NCI-H1436 treated with DMSO at 0.1 percent for 48 hours (cell line): Measurements from ENCODE around the gene CSF2RB.

Experiments
- DNase-seq: peaks from one replicate; lab custom pipeline; 2025; lab: John Stamatoyannopoulos, UW

CSF2RB gene

DNA sequence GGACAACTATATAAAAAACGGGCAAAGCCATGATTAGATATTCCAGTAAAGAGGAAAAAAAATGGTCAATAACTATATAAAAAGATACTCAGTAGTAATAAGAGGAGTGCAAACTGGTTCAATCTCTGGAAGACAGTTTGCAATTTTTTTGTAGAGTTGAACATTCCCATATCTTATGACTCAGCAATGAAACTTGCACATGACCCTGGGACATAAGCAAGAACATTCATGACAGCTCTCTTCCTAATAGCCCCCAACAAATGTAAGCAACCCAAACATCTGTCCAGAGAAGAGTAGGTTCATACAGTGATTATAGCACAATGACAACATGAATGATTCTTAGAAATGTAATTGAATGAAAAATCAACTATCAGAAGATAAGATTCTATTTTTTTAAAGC is 21.8 kb upstream of the CSF2RB start:
- no peak for DNase-seq

DNA sequence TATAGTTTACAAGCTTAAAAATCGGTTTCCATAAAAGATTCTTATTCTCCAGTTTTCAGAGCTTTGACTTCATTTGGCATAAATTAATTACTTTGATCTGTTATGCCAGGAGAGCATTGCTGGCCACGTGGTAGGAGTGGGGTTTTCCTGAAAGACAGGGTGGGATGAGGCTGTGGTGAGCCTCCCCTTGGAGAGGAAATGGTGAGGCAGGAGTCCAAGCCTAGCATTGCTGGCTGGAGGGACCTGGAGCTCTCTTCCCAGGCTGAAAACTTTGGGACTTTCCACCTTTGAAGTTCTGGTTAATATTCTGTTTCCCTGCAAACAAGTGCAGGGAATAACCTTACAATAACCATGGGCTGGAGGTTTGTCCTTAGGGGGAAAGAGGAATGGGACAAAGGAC is 21.1 kb upstream of the CSF2RB start:
- no peak for DNase-seq

DNA sequence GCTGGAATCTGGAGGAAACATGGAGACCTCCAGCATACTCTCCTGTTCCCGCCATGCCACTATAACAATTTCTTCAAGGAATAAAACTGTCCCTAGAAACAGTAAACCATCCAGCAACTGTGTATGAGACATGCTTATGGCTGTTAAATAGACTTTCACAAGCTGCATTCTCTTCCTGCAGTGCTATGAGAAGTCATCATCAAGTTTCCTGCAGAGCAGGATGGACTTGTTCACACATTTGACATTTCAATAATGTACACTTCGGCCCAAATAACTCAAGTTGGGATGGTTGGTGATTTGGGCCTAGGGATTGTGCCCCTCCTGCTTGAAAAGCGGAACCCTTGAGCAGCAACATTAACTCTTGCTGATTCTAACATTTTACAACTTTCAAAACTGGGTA is 20.2 kb upstream of the CSF2RB start:
- no peak for DNase-seq

DNA sequence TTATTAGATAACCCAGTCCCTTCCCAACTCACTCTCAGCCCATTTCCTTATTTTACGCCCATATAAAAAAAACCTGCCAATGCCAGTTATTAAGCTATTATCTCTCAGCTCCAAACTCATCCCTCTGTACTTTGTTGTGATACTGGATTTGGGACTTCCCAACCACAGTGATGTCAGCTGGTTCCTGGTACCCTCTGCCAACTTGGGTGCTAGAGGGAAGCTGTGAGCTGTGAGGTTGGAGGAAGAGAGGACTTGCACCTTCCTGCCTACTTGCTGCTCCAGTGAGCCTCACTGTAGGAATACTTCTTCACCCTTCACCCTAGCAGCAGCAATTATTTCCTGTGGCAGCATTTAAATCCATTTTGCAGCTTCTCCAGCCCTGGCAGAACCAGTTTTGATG is 19.2 kb upstream of the CSF2RB start:
- DNase-seq, result no peak

DNA sequence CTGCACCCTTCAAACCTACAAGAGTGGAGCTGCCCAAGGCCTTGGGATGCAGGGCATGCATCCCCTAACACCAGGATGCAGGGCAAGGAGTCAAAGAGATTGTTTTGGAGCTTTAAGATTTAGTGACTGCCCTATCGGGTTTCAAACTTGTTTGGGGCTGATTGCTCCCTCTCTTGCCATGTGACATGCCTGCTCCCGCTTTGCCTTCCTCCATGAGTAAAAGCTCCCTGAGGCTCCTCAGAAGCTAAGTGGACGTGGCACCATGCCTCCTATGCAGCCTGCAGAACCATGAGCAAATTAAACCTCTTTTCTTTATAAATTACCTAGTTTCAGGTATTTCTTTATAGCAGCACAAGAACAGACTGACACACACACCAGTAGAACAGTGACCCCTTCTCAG is 15.8 kb upstream of the CSF2RB start:
- no peak for DNase-seq

DNA sequence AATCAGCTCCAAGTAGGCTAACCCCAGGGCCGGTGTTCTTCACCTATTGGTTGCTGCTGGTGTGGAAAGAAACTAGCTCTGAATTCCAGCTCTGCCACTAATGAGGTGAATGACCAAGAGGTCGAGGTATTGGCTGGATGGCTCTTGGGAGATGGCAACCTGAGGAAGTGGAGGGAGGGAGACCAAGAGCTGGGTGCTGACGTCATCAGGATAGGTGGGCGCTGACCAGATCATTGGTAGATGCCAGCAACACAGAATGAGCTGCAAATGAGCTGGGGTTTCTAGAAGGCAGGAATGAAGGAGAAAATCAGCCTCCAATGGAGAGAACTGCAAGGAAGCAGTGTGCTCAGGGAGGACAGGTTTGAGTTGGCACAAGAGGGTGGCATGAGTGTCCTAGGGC is 14.7 kb upstream of the CSF2RB start:
- no peak for DNase-seq

DNA sequence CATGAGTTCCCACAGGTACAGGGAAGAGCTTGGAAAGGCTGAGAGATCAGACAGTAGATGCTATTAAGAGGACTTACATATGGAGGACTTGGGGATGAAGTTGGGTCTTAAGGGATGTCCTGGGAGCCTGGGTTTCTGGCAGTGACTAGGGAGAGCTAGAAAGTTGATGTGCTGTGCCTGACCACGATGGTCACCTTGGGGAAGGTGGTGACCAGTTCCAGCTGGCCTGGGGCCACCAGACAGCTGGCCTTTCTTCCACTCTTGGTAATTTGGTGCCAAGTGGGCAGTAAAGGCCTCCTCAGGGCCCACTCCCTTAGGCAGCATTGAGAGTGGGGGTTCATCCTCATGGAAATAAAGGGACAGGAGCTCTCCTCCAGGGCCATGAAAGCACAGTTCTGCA is 13.9 kb upstream of the CSF2RB start:
- DNase-seq, result no peak

DNA sequence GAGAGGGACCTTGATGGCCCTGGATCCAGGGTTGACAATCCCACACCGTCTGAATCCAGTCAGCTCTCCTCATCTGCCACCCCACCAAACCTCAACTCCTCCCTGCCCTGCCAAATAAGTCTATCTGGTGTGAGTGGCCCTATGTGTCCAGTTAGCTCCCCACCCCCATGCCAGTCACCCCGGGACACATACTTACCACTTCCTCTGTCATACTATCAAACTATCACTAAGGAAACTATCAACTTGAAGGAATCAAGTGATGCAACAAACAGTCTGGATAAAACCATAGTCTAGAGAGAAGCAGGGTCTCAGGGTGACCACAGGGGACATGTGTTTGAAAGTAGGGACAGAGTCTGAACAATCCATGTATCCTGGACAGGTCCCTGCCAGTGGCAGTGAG is 13.2 kb upstream of the CSF2RB start:
- no peak for DNase-seq

DNA sequence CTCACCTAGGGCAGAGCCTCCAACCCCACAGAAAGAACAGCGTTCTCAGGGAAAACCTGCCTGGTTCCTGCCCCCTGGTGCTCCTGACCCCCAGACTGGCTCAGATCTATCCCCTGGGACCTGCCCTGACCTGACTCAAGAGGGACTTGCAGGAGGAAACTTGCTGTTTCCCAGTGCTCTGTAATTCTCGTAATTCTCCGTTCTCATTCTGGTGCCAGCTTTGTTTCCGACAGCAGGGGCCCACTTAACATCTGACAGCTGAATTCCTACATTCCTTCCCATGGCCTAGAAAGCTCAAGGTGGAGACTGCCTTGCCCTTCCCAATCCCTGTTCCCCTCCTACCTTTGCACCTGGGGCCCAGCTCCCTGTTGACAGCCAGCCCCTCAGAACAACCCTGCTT is 12.5 kb upstream of the CSF2RB start:
- DNase-seq, result no peak

DNA sequence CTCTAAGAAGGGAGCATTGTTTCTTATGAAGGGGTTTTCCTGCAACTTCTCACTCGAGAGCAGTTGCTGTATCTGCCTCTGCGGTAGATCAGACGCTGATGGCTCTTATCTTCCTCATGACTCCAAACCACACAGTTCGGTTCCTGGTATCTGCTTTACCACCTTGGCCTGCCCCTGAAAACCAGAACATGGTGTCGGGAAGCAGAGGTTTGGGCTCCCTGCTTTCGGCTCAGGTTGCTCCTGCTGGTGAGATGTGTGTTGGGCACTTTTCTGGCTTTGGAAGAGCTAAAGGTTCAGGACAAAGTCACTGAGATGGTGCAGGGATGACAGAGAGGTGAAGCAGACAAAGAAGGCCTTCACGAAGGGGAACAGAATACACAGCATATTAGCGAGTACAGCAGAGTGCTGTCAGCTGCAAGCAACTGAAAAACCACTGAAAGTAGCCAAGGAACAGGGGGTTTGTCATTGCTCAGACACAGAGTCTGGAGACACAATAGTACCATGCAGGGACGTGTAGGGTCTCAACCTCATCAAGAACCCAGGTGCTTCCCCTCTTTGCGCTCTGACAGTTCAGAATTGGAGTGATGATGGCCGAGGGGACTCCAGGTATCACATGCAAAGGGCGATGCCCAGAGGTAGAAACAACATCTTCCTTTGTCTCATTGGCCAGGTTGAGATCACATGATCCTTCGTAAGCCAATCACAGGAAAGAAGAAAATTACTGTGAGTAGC is 11.9 kb upstream of the CSF2RB start:
- DNase-seq, result no peak

DNA sequence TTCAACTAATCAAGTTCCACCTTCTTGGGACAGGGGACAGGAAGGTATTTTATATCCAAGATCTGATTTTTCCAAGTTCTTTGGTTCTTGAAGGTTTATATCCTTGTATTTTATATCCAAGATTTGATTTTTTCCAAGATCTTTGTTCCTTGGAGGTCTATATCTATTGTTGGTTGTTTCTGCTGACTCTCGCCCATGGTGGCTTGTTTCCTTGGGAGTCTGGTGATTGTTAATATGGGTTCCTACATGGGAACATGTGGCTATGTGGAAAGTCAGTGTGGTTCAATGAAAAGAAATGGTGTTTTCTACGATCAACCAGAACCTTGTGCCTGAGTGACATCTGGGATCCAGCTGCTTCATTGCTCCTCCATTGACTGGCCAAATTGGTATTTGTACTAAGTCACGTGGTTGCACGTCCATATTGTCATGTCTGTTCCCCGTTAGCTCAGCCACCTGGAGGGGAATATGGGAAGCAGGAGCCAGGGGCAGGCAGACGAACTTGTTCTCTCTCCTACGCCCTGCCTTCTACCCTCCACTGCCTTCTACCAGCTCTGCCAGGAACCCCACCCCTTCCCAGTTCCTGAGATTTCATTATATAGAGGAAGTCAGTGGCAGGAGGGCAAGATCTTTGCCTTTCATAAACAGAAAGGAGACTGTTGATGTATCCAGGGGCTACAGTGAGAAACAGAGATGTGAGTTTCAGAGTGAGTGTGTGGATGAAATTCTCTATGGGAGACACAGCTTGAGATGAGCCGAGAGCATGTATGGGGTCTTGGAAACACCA is 11.1 kb upstream of the CSF2RB start:
- DNase-seq, result no peak

DNA sequence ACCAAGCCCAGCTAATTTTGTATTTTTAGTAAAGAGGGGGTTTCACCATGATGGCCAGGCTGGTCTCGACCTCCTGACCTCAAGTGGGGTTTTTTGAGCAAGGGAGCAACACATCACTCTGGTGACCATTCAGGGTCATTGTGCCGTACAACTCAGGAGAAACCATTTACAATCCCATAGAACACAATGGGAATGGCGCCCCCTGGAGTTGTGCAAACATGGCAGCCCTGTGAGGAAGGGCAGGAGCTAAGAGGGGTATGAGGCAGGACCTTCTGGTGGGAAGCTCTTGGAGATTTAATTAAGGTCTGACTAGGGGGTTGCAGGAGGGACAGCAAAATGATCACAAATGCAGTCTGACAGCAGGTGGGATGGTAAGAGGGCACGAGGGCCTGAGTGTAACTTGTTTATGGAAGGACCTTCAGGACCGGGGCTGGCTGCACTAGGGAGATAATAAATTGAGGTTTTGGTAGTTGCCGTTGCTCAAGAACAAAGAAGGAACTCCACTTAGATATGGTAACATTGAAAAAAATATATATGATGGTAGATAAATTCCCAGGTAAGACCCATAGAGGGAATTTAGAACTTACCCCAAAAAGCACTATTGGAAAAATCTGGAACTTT is 9.1 kb upstream of the CSF2RB start:
- DNase-seq, result no peak

DNA sequence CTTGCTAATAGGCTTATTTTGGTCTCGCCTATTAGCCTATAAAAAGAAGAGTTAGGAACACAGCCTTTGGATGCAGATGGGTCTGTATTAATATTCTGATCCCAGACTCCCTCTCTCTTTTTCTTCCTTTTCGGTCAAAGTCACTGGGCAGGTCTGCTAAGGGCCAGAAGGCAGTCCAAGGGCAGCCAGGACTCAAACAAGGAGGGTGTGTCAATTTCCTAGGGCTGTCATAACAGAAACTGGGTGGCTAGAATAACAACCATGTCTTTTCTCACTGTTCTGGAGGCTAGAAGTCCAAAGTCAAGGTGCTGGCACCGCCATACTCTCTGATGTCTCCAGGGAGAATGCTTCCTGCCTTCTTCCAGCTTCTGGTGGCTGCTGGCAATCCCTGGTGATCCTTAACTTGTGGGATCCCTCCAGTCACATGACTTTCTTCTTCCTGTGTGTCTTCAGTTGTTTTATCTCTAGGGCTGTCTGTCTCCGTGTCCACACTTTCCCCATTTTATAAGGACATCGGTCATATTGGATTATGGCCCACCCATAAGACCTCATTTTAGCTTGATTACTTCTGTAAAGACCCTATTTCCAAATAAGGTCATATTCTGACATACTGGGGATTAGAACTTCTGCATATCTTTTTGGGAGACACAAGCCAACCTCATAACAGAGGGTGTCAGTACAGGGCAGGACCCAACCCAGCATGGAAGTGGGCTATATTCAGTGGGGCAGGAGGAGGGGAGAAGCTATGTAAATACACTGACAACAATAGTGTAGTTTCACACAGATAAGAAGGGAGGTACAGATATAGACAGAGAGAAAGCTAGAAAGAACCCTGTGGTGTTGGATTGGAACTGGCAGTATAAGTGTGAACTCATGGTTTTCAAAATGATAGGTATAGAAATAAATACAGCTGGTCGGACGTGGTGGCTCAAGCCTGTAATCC is 5.9 kb upstream of the CSF2RB start:
- no peak for DNase-seq

DNA sequence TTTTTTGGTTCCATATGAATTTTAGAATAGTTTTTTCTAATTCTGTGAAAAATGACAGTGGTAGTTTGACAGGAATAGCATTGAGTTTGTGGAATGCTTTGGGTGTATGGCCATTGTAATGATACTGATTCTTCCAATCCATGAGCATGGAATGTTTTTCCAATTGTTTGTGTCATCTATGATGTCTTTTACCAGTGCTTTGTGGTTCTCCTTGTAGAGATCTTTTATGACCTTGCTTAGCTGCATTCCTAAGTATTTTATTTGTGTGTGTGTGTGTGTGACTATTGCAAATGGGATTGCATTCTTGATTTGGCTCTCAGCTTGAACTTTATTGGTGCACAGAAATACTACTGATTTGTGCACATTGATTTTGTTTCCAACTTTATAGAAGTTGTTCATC is 3.0 kb upstream of the CSF2RB start:
- no peak for DNase-seq

DNA sequence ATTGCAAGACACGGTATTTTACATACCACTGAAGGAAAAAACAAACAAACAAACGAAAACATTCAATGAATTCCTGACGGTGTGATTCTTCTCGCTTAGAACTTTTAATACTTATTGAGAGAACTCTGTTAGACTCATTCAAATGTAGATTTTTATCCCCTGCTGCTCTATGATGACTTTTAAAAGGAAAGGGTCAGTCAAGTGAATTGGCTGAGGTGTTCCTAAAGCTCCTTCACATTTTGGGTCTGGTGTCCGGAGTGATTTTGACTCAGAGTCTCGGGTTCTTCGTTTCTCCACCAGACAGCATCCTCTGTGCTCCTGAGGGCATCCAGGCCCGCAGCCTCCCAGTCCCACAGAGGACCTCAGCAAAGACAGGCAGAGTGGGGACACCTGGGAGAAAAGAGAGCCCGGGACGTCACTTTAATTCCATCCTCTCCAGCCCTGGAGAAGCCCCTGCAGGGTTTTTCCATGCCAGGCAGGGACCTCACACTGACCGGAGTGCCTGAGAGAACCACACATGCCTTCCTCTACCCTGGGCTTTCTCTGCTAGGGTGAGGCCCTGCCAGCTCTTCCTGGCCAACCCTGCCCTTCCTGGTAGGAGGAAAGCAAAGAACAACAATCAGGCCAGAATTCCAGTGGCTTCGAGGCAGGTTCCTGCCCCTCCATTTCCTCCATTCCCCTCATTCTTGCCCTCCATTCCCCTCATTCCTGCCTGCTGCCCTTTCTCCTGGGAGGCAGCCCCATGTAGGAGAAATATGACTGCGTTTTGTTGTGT is 1.4 kb upstream of the CSF2RB start:
- no peak for DNase-seq

DNA sequence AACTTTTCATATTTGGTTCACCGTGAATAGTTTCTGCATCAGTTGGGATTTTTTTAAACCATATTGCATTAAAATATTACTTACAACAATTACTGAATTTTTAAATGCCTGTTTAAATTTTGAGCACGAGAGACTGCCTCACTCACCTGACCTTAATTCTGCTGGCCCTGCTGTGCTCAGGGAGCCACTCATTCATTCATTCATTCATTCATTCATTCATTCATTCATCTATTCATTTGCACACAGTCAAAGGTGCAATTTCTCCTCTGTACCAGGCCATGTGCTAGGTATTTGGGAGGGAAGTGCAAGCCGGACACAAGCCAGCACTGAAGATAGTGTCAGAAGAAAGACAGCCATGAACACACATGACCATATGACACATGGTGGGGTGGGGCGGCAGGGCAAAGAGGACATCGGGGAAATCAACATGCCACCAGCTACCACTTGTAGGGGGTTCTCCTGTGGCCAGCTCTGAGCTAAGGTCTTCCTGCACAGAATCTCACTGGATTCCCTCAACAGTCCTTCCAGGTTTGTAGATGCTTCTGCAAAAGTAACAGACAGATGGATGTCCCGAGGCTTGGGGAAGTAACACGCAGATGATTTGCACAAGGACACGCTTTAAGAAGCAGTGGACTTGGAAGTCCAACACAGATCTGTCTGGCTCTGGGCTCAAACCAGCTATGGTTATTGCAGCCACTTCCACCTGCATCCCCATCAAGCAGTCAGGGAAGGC is 568 bp upstream of the CSF2RB start:
- DNase-seq, result no peak

DNA sequence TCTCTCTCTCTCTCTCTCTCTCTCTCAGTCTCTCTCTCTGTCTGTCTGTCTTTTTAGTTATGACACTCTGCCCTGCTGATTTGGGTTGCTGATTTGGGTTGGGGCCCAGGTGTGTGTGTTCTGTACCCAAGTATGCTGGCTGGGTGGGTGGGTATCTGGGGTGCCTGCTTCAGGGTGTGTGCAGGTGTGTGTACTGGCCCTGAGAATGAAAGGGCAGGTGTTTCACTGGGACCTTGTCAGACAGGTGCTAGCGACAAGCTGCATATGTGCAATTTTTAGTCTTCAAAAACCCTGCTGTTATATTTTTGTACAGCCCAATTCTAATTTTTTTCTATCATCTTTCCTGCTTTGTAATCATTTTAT is 943 bp downstream of the CSF2RB start:
- DNase-seq, result no peak

DNA sequence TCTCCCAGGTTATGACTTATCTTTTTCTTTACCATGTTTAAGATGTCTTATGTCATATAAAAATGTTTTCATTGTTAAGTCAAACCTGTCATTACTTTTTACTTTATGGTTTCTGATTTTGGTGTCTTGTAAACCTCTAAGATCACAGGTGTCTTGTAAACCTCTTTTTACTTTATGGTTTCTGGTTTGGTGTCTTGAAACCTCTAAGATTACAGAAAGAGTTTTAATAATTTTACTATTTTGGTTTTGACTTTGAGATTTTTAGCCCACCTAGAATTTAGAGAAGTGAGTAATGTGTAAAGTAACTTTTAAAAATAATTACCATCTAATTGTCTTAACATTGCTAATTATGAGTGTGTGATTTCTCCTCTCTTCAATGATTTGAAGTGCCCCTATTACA is 2.6 kb downstream of the CSF2RB start:
- DNase-seq, result no peak

DNA sequence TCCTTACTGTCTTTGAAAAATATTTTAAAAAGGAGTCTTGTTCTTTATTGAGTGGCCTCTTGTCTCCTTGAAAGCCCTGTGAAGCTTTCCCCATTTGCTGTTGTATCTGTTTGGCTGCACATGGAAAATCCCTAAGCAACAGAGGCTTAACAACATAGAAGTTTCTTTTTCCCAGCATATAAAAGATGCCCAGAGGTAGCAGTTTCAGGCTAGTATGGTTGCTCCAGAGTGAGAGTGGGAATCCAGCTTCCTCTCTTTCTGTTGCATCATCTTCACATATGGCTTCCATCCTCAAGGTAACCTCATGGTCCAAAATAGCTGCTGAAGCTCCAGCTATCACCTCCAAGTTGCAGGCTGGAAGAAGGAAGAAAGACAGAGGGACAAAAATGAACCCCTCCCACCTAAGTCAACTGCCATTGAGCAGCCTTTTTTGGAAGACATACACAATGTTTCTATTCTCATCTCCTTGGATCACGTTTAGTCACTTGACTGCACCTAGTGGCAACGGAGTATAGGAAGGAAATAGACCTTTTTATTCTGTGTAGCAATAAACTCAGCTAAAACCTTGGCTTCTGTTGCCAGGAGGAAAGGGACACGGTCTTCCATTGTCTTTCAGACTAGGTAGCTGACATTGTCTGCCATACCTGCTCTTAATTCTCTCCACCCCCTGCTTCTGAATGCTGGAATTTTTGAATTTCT is 5.3 kb downstream of the CSF2RB start:
- DNase-seq, result no peak
